Vagina (tissue), 2 donors: Measurements from ENCODE around the gene ICOS. TPM values are rescaled to one million over a fixed set of nuclear protein-coding genes. Genes with fewer than 3 reads are reported as not detected.
"Not testable (repeated sequence)": the region's sequence is repeated elsewhere in the genome, so short reads cannot be mapped to it uniquely, and the experiment has no call there.

ENCODE experiments used
- DNase-seq, 2 donors: peaks; one replicate each; pipeline ENCODE4 v3.0.0-alpha.2; 2017; ENCODE audit errors: extremely low spot score in 2 of 2
- H3K27ac ChIP-seq: fragments of 200-600 bp; sonication (generic); one replicate; pipeline ENCODE4 v1.5.1; 2019
- H3K27me3 ChIP-seq: fragments of 200-600 bp; sonication (generic); one replicate; pipeline ENCODE4 v1.5.1; 2019
- H3K36me3 ChIP-seq, 2 donors: fragments of 200-600 bp; sonication (generic); one replicate each; pipeline ENCODE4 v1.5.1; 2017 to 2019
- H3K4me1 ChIP-seq: fragments of 200-600 bp; sonication (generic); one replicate; pipeline ENCODE4 v1.5.1; 2019
- H3K4me3 ChIP-seq, 2 donors: fragments of 200-600 bp; sonication (generic); 1 replicate in 1 of 2; 2 replicates in 1 of 2; pipeline ENCODE4 v1.5.1; 2016 to 2019
- H3K9me3 ChIP-seq: fragments of 200-600 bp; sonication (generic); one replicate; pipeline ENCODE4 v1.5.1; 2019
- CTCF ChIP-seq, 3 experiments: fragments of 450-650 bp in 2 of 3; fragments of 200-600 bp in 1 of 3; sonication (generic) in 1 of 3; IDR thresholded peaks; one replicate each; pipeline ENCODE4 v1.5.1; 2017 to 2019; ENCODE audit warnings: antibody characterized with exemption in 3 of 3, mild to moderate bottlenecking in 2 of 3, moderate library complexity in 2 of 3
- POLR2A ChIP-seq, 2 donors: fragments of 450-650 bp; IDR thresholded peaks; one replicate each; pipeline ENCODE4 v1.6.1; 2017; ENCODE audit warnings: antibody characterized with exemption in 2 of 2, mild to moderate bottlenecking in 2 of 2, moderate library complexity in 2 of 2
- POLR2AphosphoS5 ChIP-seq, 2 donors: sonication (generic); formaldehyde crosslinking; IDR thresholded peaks; one replicate each; pipeline ENCODE4 v1.9.0; 2017; ENCODE audit warnings: antibody characterized with exemption in 2 of 2, mild to moderate bottlenecking in 2 of 2, low read depth in 1 of 2; ENCODE audit not compliant: insufficient read depth in 1 of 2
- intact Hi-C: fragments of 100-400 bp; cut with DNase I; formaldehyde crosslinking; loops from one replicate; pipeline ENCODE4 v1.15.1; 2023
- total RNA-seq: library from RNA; depleted of rRNA; stranded (reverse); fragments of >200 nt; gene quantifications from one replicate; pipeline ENCODE4 v1.2.3, GENCODE V29; 2016

ICOS gene
- total RNA-seq, 1 donor from 2014 or later = 1.7 TPM

DNA sequence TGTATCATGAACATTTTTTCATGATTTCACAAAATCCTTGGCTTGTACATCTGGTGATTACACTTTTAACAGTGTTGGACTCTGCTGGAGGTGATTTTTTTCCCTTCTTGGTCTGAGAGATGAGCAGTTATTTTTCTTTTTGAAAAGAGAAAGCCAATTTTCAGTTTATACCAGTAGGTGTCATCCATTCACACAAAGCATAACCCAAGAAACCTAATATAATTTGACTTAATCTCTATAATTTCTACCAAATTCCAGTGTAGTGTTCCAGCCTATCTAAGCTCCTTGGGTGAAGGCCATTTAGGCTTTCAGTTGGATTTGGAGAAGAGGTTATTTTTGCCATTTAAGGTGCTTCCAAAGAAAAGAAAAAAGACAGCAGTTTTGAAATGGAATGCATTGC is 7.7 kb upstream of the ICOS start:
- intact Hi-C loops = no loop called here
- H3K4me3 ChIP-seq = no peak overlapping the region
- H3K9me3 ChIP-seq = no peaks in the 10 kb centered on the region
- no peak for TF ChIP-seq POLR2A (IDR thresholded peaks at IDR 0.05)
- TF ChIP-seq CTCF (IDR thresholded peaks at IDR 0.05) = no peak
- no peak for TF ChIP-seq POLR2AphosphoS5 (IDR thresholded peaks at IDR 0.05; ENCODE audit: insufficient read depth in 1 of 2, low read depth in 1 of 2)
- no peaks in the 10 kb centered on the region for H3K36me3 ChIP-seq
- no peak for DNase-seq
- no peak overlapping the region for H3K27ac ChIP-seq
- H3K27me3 ChIP-seq = no peaks in the 10 kb centered on the region
- no peaks in the 10 kb centered on the region for H3K4me1 ChIP-seq

DNA sequence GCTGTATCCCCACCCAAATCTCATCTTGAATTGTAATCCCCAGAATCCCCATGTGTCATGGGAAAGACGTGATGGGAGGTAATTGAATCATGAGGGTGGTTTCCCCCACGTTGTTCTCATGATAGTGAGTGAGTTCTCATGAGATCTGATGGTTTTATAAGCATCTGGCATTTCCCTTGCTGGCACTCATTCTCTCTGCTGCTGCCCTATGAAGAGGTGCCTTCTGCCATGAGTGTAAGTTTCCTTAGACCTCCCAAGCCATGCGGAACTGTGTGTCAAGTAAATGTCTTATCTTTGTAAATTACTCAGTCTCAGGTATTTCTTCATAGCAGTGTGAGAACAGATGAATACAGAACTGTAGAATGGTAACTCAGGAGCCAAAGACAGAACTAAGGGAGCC is 5.3 kb upstream of the ICOS start:
- H3K4me1 ChIP-seq, H3K36me3 ChIP-seq, intact Hi-C loops, H3K9me3 ChIP-seq, H3K27me3 ChIP-seq, DNase-seq, H3K4me3 ChIP-seq, H3K27ac ChIP-seq: not testable (repeated sequence)

GRCh38 chr2:203934041-203934492 is 2.5 kb upstream of the ICOS start:
- TF ChIP-seq POLR2A (IDR thresholded peaks at IDR 0.05) = no peak
- no peak for TF ChIP-seq POLR2AphosphoS5 (IDR thresholded peaks at IDR 0.05; ENCODE audit: insufficient read depth in 1 of 2, low read depth in 1 of 2)
- TF ChIP-seq CTCF (IDR thresholded peaks at IDR 0.05) = no peak
- Histone ChIP-seq H3K9me3 (no peaks in the 10 kb centered on the region), H3K36me3 (no peaks in the 10 kb centered on the region), H3K27ac (no peak overlapping the region), H3K4me3 (no peak overlapping the region), H3K27me3 (no peaks in the 10 kb centered on the region), H3K4me1 (no peaks in the 10 kb centered on the region)
- intact Hi-C loops = no loop called here
- no peak for DNase-seq

GRCh38 chr2:203934711-203935438 is 1.7 kb upstream of the ICOS start:
- intact Hi-C loops = no loop called here
- Histone ChIP-seq H3K4me1 (no peaks in the 10 kb centered on the region), H3K27ac (no peak overlapping the region), H3K27me3 (no peaks in the 10 kb centered on the region), H3K9me3 (no peaks in the 10 kb centered on the region), H3K4me3 (no peak overlapping the region), H3K36me3 (no peaks in the 10 kb centered on the region)
- no peak for TF ChIP-seq POLR2AphosphoS5 (IDR thresholded peaks at IDR 0.05; ENCODE audit: insufficient read depth in 1 of 2, low read depth in 1 of 2)
- no peak for TF ChIP-seq CTCF (IDR thresholded peaks at IDR 0.05)
- TF ChIP-seq POLR2A (IDR thresholded peaks at IDR 0.05) = no peak
- DNase-seq = no peak

GRCh38 chr2:203935568-203935967 is 995 bp upstream of the ICOS start:
- intact Hi-C loops = no loop called here
- no peaks in the 10 kb centered on the region for H3K4me1 ChIP-seq
- no peak overlapping the region for H3K27ac ChIP-seq
- TF ChIP-seq POLR2A (IDR thresholded peaks at IDR 0.05) (no peak), CTCF (IDR thresholded peaks at IDR 0.05) (no peak), POLR2AphosphoS5 (IDR thresholded peaks at IDR 0.05; ENCODE audit: insufficient read depth in 1 of 2, low read depth in 1 of 2) (no peak)
- no peaks in the 10 kb centered on the region for H3K36me3 ChIP-seq
- H3K4me3 ChIP-seq = no peak overlapping the region
- no peaks in the 10 kb centered on the region for H3K27me3 ChIP-seq
- no peaks in the 10 kb centered on the region for H3K9me3 ChIP-seq
- no peak for DNase-seq
